Measurements from ENCODE around the gene LRMDA.

The LRMDA gene

GRCh38 chr10:75418712-75419111, 12.7 kb upstream of the LRMDA start:
- DNase-seq (ENCODE audit: low read depth in 2 of 2, low spot score in 1 of 2) = no peak

- no peak for DNase-seq (ENCODE audit: low read depth in 2 of 2, low spot score in 1 of 2)
Observed at GRCh38 chr10:75422913-75423312, 8.5 kb upstream of the LRMDA start.

GRCh38 chr10:75424571-75424970, 6.9 kb upstream of the LRMDA start:
- no peak for DNase-seq (ENCODE audit: low read depth in 2 of 2, low spot score in 1 of 2)

GRCh38 chr10:75425291-75426079, 5.9 kb upstream of the LRMDA start:
- no peak for DNase-seq (ENCODE audit: low read depth in 2 of 2, low spot score in 1 of 2)

- no peak for DNase-seq (ENCODE audit: low read depth in 2 of 2, low spot score in 1 of 2)
Observed at GRCh38 chr10:75426880-75427279, 4.5 kb upstream of the LRMDA start.

GRCh38 chr10:75427951-75428350, 3.5 kb upstream of the LRMDA start:
- DNase-seq (ENCODE audit: low read depth in 2 of 2, low spot score in 1 of 2) = no peak

- no peak for DNase-seq (ENCODE audit: low read depth in 2 of 2, low spot score in 1 of 2)
Observed at GRCh38 chr10:75428434-75429158, 2.8 kb upstream of the LRMDA start.

GRCh38 chr10:75429159-75429827, 2.1 kb upstream of the LRMDA start:
- no peak for DNase-seq (ENCODE audit: low read depth in 2 of 2, low spot score in 1 of 2)

- DNase-seq (ENCODE audit: low read depth in 2 of 2, low spot score in 1 of 2) = no peak
Observed at GRCh38 chr10:75430000-75430763, 1.2 kb upstream of the LRMDA start.

GRCh38 chr10:75432176-75432575, 752 bp downstream of the LRMDA start:
- no peak for DNase-seq (ENCODE audit: low read depth in 2 of 2, low spot score in 1 of 2)

GRCh38 chr10:75432763-75433162, 1.3 kb downstream of the LRMDA start:
- no peak for DNase-seq (ENCODE audit: low read depth in 2 of 2, low spot score in 1 of 2)

- no peak for DNase-seq (ENCODE audit: low read depth in 2 of 2, low spot score in 1 of 2)
Observed at GRCh38 chr10:75433216-75433615, 1.8 kb downstream of the LRMDA start.

GRCh38 chr10:75434291-75434690, 2.9 kb downstream of the LRMDA start:
- DNase-seq (ENCODE audit: low read depth in 2 of 2, low spot score in 1 of 2) = no peak

- no peak for DNase-seq (ENCODE audit: low read depth in 2 of 2, low spot score in 1 of 2)
Observed at GRCh38 chr10:75435291-75435690, 3.9 kb downstream of the LRMDA start.

GRCh38 chr10:75436896-75437295, 5.5 kb downstream of the LRMDA start:
- DNase-seq (ENCODE audit: low read depth in 2 of 2, low spot score in 1 of 2) = no peak

GRCh38 chr10:75437693-75438092, 6.3 kb downstream of the LRMDA start:
- DNase-seq (ENCODE audit: low read depth in 2 of 2, low spot score in 1 of 2) = no peak

GRCh38 chr10:75438275-75438674, 6.9 kb downstream of the LRMDA start:
- no peak for DNase-seq (ENCODE audit: low read depth in 2 of 2, low spot score in 1 of 2)

- DNase-seq (ENCODE audit: low read depth in 2 of 2, low spot score in 1 of 2) = no peak
Observed at GRCh38 chr10:75439811-75440210, 8.4 kb downstream of the LRMDA start.

- DNase-seq (ENCODE audit: low read depth in 2 of 2, low spot score in 1 of 2) = no peak
Observed at GRCh38 chr10:75440271-75440793, 8.9 kb downstream of the LRMDA start.

- DNase-seq (ENCODE audit: low read depth in 2 of 2, low spot score in 1 of 2) = no peak
Observed at GRCh38 chr10:75441196-75441595, 9.8 kb downstream of the LRMDA start.

GRCh38 chr10:75441682-75442081, 10.3 kb downstream of the LRMDA start:
- DNase-seq (ENCODE audit: low read depth in 2 of 2, low spot score in 1 of 2) = no peak

All from stimulated activated CD8-positive, alpha-beta memory T cell treated with anti-CD3 and anti-CD28 coated beads, Interleukin-4, amount 100 ng/mL, for 1 hour (primary cell).